OCI-LY1 (cell line): ENCODE results near the gene TBXAS1.

Experiments used
- H2AFZ ChIP-seq: fragments of 200-600 bp; sonication (generic), shearing (Covaris generic); 2 replicates; pipeline ENCODE4 v1.6.0; 2014; ENCODE audit warnings: antibody characterized with exemption, mild to moderate bottlenecking, low read length
- H3F3A ChIP-seq: fragments of 200-600 bp; sonication (generic), shearing (Covaris generic); 2 replicates; pipeline ENCODE4 v1.6.0; 2014; ENCODE audit warnings: mild to moderate bottlenecking, antibody characterized with exemption, low read length, moderate library complexity; ENCODE audit not compliant: insufficient read depth
- H3K27ac ChIP-seq: fragments of 200-600 bp; sonication (generic); 2 replicates; pipeline ENCODE4 v1.5.1; 2014; ENCODE audit warnings: low read length, mixed run types, mild to moderate bottlenecking, low read depth; ENCODE audit not compliant: poor library complexity, severe bottlenecking
- H3K27me3 ChIP-seq: fragments of 200-600 bp; sonication (generic); 2 replicates; pipeline ENCODE4 v1.6.0; 2014; ENCODE audit warnings: antibody characterized with exemption, mild to moderate bottlenecking, low read length, moderate library complexity; ENCODE audit not compliant: insufficient read depth
- H3K36me3 ChIP-seq: fragments of 200-600 bp; sonication (generic); 2 replicates; pipeline ENCODE4 v1.6.1; 2014; ENCODE audit warnings: mild to moderate bottlenecking, antibody characterized with exemption, low read length, moderate library complexity, mixed read lengths; ENCODE audit not compliant: insufficient read depth
- H3K4me1 ChIP-seq: fragments of 200-600 bp; sonication (generic); 2 replicates; pipeline ENCODE4 v1.5.1; 2014; ENCODE audit warnings: mild to moderate bottlenecking, low read length, moderate library complexity; ENCODE audit not compliant: insufficient read depth, severe bottlenecking
- H3K4me2 ChIP-seq: fragments of 200-600 bp; sonication (generic), shearing (Covaris generic); 2 replicates; pipeline ENCODE4 v1.6.1; 2014; ENCODE audit warnings: low read length
- H3K4me3 ChIP-seq: fragments of 200-600 bp; sonication (generic); 2 replicates; pipeline ENCODE4 v1.5.1; 2014; ENCODE audit warnings: low read length, low read depth, mild to moderate bottlenecking, mixed read lengths; ENCODE audit not compliant: poor library complexity, severe bottlenecking
- H3K79me2 ChIP-seq: fragments of 200-600 bp; shearing (Covaris generic); 2 replicates; pipeline ENCODE4 v1.6.1; 2016; ENCODE audit warnings: mixed run types, low read length, mixed read lengths; ENCODE audit not compliant: insufficient read depth
- H3K9ac ChIP-seq: fragments of 200-600 bp; sonication (generic), shearing (Covaris generic); 2 replicates; pipeline ENCODE4 v1.6.1; 2014; ENCODE audit warnings: mild to moderate bottlenecking, low read length, mixed read lengths
- H3K9me2 ChIP-seq: fragments of 200-600 bp; sonication (generic), shearing (Covaris generic); 2 replicates; pipeline ENCODE4 v1.6.1; 2014; ENCODE audit warnings: low read depth, mild to moderate bottlenecking, low read length, mixed read lengths
- H3K9me3 ChIP-seq: fragments of 200-600 bp; shearing (Covaris generic); 2 replicates; pipeline ENCODE4 v1.6.1; 2014; ENCODE audit warnings: low read length, mixed read lengths
- H4K20me1 ChIP-seq: fragments of 200-600 bp; sonication (generic), shearing (Covaris generic); 2 replicates; pipeline ENCODE4 v1.6.0; 2016; ENCODE audit warnings: mild to moderate bottlenecking, low read length; ENCODE audit not compliant: insufficient read depth
- EZH2 ChIP-seq: fragments of 200-600 bp; sonication (generic), shearing (Covaris generic); IDR thresholded peaks from 2 replicates; pipeline ENCODE4 v1.8.0; 2017; ENCODE audit warnings: borderline replicate concordance, mixed run types, mild to moderate bottlenecking, antibody characterized with exemption, low read length, moderate library complexity, mixed read lengths
- TF ChIP-seq, protein P1 (sequence below): fragments of 200-600 bp; sonication (generic), shearing (Covaris generic); IDR thresholded peaks from 2 replicates; pipeline ENCODE4 v1.5.1; 2017; ENCODE audit warnings: mild to moderate bottlenecking, antibody characterized with exemption, low read length, moderate library complexity, mixed read lengths

TBXAS1 gene

DNA sequence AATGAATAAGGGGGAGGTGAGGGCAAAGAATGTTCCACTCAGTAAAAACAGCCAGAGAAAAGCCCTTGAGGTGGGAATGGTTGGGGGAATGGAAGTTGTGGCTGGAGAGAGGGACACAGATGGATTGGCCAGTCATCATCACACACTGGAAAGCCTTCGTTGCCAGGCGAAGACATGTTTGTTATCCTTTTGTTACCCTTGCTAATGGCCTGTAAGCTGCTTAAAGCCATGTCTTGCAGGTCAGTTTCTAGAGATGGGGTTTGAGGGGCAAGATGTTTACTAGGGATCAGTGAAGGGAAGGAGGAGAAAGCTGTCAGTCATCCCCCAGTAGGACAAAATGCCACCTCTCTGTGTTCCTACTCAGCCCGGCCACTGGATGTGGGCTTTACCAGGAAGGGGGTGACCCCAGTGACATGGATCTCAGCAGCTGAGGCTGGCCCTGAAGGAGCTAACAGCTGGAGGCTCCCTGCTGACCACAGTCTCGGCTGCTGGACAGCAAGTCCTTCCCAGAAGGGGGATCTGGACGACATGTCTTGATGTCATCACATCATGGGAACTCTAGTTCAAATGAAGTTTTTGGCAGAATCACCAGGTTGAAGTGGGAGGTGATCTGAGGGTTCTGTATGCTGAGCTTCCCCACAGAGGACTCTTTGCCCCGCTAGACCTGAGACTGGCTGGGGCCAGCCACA is 66.2 kb downstream of the TBXAS1 start:
- H3K4me1 ChIP-seq, result no peaks in the 10 kb centered on the region
- H3K9ac ChIP-seq, result no peak overlapping the region
- no peaks in the 10 kb centered on the region for H3F3A ChIP-seq
- no peak overlapping the region for H2AFZ ChIP-seq
- TF ChIP-seq, protein P1, sequence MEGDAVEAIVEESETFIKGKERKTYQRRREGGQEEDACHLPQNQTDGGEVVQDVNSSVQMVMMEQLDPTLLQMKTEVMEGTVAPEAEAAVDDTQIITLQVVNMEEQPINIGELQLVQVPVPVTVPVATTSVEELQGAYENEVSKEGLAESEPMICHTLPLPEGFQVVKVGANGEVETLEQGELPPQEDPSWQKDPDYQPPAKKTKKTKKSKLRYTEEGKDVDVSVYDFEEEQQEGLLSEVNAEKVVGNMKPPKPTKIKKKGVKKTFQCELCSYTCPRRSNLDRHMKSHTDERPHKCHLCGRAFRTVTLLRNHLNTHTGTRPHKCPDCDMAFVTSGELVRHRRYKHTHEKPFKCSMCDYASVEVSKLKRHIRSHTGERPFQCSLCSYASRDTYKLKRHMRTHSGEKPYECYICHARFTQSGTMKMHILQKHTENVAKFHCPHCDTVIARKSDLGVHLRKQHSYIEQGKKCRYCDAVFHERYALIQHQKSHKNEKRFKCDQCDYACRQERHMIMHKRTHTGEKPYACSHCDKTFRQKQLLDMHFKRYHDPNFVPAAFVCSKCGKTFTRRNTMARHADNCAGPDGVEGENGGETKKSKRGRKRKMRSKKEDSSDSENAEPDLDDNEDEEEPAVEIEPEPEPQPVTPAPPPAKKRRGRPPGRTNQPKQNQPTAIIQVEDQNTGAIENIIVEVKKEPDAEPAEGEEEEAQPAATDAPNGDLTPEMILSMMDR, result no peak
- no peak for TF ChIP-seq EZH2
- H3K79me2 ChIP-seq, result no peaks in the 10 kb centered on the region
- no peaks in the 10 kb centered on the region for H3K9me2 ChIP-seq
- no peak overlapping the region for H3K4me3 ChIP-seq
- no peak overlapping the region for H3K27ac ChIP-seq
- no peaks in the 10 kb centered on the region for H4K20me1 ChIP-seq
- H3K27me3 ChIP-seq, result no peaks in the 10 kb centered on the region; the same call in 1 of the 2 replicates
- H3K4me2 ChIP-seq, result no peak overlapping the region
- H3K36me3 ChIP-seq, result no peaks in the 10 kb centered on the region
- no peaks in the 10 kb centered on the region for H3K9me3 ChIP-seq

DNA sequence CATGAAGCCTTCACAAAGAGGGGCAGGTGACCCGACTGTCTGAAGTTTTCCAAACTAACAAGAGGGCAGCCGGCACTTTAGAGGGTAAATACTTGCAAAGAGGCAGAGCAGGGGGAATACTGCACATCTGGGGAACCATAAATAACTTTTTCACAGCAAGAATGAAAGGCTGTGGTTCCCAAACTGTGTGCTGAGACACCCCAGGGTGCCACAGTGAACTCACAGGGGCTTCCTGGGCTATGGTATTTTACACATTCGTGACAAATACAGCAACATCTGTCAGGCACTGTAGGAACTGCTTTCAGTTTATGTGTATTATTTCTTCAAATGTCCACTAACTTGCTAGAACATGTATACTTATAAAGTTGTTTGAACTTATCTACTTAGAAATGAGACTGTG is 67.2 kb downstream of the TBXAS1 start:
- Histone ChIP-seq H3K36me3 (no peaks in the 10 kb centered on the region), H3K4me2 (no peak overlapping the region), H3K27ac (no peak overlapping the region), H4K20me1 (no peaks in the 10 kb centered on the region), H3K9me3 (no peaks in the 10 kb centered on the region), H3K4me1 (no peaks in the 10 kb centered on the region), H3K9ac (no peak overlapping the region), H3K4me3 (no peak overlapping the region), H3F3A (no peaks in the 10 kb centered on the region), H3K79me2 (no peaks in the 10 kb centered on the region), H3K9me2 (no peaks in the 10 kb centered on the region), H2AFZ (no peak overlapping the region), H3K27me3 (no peaks in the 10 kb centered on the region; the same call in 1 of the 2 replicates)
- no peak for TF ChIP-seq EZH2
- TF ChIP-seq, protein P1, result no peak

DNA sequence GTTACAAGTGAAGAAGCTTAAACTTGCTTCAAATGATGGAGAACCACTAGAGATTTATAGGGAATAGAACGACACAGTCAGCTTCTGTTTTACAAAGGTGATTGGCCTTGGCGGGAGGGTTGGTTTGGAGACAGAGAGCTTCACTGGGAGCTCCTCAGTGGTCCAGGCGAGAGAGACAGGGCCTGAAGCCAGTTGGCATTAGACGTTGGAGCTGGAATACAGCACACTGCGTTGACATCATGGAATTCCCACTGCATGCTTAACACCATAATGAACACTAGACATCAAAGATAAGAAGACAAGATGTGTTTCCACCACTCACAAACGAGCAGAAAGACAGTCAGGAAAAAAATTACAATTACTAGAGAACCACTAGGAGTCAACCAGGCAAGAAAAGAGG is 67.8 kb downstream of the TBXAS1 start:
- H3K9ac ChIP-seq, result no peak overlapping the region
- H3K27ac ChIP-seq, result no peak overlapping the region
- H3F3A ChIP-seq, result no peaks in the 10 kb centered on the region
- TF ChIP-seq, protein P1, result no peak
- TF ChIP-seq EZH2, result no peak
- H3K27me3 ChIP-seq, result no peaks in the 10 kb centered on the region; the same call in 1 of the 2 replicates
- H3K79me2 ChIP-seq, result no peaks in the 10 kb centered on the region
- no peaks in the 10 kb centered on the region for H3K9me2 ChIP-seq
- no peaks in the 10 kb centered on the region for H3K4me1 ChIP-seq
- H3K9me3 ChIP-seq, result no peaks in the 10 kb centered on the region
- no peak overlapping the region for H3K4me3 ChIP-seq
- no peak overlapping the region for H2AFZ ChIP-seq
- no peak overlapping the region for H3K4me2 ChIP-seq
- H3K36me3 ChIP-seq, result no peaks in the 10 kb centered on the region
- H4K20me1 ChIP-seq, result no peaks in the 10 kb centered on the region
